Testis (tissue), 2 donors: ENCODE results near the gene TST.

Source experiments
- POLR2A ChIP-seq: fragments of 450-650 bp; IDR thresholded peaks from one replicate; pipeline ENCODE4 v1.6.1; 2017; ENCODE audit warnings: antibody characterized with exemption, mild to moderate bottlenecking, moderate library complexity
- TF ChIP-seq, protein P1 (sequence below), 3 experiments: fragments of 450-650 bp in 2 of 3; fragments of 200-600 bp in 1 of 3; sonication (generic) in 1 of 3; IDR thresholded peaks; one replicate each; pipeline ENCODE4 v1.5.1; 2016 to 2019; ENCODE audit warnings: antibody characterized with exemption in 3 of 3, mild to moderate bottlenecking in 2 of 3, moderate library complexity in 1 of 3

DNA sequence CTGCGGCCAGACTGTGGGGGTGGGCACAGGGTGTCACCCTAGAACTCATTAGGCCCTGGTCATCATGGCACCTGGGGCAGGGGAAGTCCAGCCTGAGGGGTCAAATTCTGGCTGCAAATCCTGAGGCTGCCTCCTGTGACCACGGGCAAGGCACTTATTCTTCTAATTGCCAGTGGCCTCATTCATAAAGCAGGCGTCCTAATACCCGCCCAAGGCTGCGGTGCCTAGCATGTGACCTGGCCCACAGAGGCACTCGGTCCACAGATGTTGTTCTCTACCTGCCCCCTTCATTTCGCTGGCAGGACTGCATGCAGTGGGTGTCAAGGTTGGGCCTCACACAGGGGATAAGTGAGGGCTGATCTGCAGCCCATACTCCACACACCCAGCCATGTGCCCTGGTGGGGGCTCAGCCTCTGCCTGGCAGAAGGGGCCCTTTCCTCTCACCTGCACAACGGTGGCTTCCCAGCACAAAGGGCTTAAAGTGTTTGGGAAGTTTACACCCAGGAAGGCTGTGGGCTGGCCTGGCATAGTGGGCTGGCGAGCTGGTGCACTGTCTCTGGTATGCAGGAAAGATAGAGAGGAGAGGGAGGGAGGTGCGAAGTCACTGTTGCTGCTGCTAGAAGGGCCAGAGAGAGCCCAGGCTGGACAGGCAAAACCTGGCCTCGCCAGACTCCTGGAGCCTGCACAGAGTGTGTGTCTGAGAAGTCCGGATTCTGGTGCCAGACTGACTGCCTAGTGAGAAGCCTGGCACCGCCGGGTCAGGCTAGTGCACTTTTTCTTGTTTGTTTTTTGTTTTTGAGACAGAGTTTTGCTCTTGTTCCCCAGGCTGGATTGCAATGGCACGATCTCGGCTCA lies 3.5 kb upstream of the TST start:
- TF ChIP-seq, protein P1, sequence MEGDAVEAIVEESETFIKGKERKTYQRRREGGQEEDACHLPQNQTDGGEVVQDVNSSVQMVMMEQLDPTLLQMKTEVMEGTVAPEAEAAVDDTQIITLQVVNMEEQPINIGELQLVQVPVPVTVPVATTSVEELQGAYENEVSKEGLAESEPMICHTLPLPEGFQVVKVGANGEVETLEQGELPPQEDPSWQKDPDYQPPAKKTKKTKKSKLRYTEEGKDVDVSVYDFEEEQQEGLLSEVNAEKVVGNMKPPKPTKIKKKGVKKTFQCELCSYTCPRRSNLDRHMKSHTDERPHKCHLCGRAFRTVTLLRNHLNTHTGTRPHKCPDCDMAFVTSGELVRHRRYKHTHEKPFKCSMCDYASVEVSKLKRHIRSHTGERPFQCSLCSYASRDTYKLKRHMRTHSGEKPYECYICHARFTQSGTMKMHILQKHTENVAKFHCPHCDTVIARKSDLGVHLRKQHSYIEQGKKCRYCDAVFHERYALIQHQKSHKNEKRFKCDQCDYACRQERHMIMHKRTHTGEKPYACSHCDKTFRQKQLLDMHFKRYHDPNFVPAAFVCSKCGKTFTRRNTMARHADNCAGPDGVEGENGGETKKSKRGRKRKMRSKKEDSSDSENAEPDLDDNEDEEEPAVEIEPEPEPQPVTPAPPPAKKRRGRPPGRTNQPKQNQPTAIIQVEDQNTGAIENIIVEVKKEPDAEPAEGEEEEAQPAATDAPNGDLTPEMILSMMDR (IDR thresholded peaks at IDR 0.05) = no peak
- no peak for TF ChIP-seq POLR2A
